GM18873 (cell line): ENCODE data around the gene STRN.
"Not testable (repeated sequence)": the region's sequence is repeated elsewhere in the genome, so short reads cannot be mapped to it uniquely, and the experiment has no call there.

Source experiments
- ATAC-seq: cut with Tn5 transposase; IDR thresholded peaks from one replicate; pipeline ENCODE4 v1.9.1; 2021; ENCODE audit warnings: mild to moderate bottlenecking, moderate library complexity, moderate number of reproducible peaks; ENCODE audit not compliant: unreplicated experiment, low FRiP score

The STRN gene

GRCh38 chr2:36857713-36858112 is 108.6 kb downstream of the STRN start:
- ATAC-seq = no peak

- ATAC-seq = no peak
These were observed 110.9 kb downstream of the STRN start for GRCh38 chr2:36855429-36855828.

DNA sequence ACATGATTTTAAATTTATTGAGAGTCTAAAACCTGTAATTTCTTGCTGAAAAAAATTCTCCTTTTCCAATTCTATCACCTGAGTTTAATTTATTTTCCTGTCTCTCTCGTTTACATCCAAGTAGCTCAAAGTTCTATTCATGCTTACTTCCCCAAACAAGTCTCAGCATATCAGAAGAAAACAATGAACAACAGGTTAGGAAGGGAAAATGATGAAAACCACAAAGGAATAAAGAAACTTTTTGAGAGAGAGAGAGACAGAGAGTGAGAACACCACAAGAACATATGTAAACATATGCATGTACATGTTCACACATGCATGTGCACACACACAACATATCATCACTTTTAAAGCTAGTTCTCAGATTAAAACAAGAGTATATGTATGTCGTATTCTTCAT is 112.1 kb downstream of the STRN start:
- ATAC-seq = no peak

GRCh38 chr2:36849265-36849664 is 117.1 kb downstream of the STRN start:
- ATAC-seq = no peak

DNA sequence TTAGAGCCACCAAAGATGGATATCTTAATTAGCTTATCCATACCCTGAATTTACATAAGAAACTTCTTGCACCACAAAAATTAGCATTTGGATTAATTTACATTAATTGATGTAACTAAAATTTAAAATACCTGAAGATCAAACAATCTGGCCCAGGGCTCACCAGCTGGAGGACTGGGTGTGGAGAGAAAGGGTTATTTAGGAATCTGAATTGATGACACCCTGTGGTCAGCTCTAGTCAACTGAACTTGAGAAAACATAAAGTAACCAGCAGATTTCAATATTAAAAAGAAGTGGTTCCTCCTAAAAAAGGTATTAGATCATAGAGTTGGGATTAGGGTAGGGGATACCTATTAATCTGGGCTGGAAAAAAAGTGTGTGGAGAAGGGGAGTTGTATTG is 122.5 kb downstream of the STRN start:
- no peak for ATAC-seq

GRCh38 chr2:36839976-36840617 is 126.2 kb downstream of the STRN start:
- ATAC-seq = no peak

GRCh38 chr2:36834731-36835524 is 131.4 kb downstream of the STRN start:
- ATAC-seq = no peak

DNA sequence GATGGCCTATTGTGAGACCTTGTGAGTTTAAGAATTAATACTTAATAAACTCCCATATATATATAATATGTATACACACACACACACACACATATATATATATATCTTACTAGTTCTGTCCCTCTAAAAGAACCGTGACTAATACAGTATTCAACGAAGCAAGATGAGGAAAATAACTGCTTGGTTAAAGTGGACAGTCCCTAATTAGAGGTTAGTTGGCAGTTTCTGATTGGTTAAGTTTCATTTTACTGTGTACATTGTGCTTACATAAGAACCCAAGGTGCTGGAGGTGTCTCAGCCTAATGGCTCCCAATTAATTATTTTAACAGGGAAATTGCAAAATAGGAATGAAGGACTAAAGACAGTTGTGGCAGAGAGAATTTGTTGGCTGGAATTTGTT is 132.1 kb downstream of the STRN start:
- ATAC-seq = no peak

DNA sequence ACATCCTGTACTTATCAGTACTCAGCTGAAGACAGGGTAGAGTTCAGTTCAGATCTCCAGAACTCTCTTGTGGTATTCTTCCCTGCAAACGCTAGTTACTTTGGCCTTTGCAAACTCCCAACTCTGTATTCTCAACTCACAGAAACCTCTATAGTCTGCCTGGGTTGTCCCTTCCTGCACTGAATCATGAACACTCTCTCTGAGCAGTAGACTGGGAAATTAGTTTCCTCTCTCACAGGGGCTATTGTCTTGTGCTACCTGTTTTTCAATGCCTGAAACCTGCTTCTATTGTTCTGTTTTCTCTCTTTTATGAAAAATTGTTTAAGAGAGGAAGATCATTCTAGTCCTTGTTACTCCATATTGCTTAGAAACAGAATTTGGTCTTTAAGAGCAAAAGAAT is 135.2 kb downstream of the STRN start:
- no peak for ATAC-seq

DNA sequence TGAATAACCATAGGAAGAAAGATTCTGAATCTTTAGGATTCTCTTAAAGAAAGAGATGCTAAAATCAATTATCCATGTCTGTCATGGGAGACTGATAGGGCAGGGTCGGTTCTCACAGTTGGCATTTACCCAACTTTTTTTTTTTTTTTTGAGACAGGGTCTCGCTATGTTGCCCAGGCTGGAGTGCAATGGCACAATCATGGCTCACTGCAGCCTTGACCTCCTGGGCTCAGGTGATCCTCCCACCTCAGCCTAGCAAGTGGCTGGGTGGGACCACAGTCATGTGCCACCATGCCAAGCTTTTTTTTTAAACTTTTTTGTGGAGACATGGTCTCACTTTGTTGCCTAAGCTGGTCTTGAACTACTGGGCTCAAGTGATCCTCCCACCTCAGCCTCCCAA is 141.7 kb downstream of the STRN start:
- not testable (repeated sequence) for ATAC-seq

- no peak for ATAC-seq
These were observed 142.1 kb downstream of the STRN start for GRCh38 chr2:36824273-36824672.

- ATAC-seq = no peak
These were observed 142.5 kb downstream of the STRN start for GRCh38 chr2:36823862-36824261.

- no peak for ATAC-seq
These were observed 145.3 kb downstream of the STRN start for GRCh38 chr2:36820942-36821605.

GRCh38 chr2:36819095-36819711 is 147.1 kb downstream of the STRN start:
- no peak for ATAC-seq

DNA sequence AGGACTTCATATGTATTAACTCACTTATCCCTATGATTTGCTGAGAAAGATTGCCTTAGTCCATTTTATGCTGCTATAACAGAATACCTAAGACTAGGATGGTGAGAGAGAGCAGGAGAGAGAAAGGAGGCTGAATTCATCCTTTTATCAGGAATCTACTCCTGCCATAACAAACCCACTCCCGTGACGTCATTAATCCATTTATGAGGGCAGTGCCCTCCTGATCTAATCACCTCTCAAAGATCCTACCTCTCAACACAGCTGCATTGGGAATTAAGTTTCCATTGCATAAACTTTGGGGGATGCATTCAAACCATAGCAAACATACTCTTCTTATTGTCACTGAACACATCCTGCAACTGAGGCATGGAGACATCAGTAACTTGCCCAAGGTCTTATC is 147.8 kb downstream of the STRN start:
- ATAC-seq = no peak

- no peak for ATAC-seq
These were observed 154.1 kb downstream of the STRN start for GRCh38 chr2:36812196-36812595.

DNA sequence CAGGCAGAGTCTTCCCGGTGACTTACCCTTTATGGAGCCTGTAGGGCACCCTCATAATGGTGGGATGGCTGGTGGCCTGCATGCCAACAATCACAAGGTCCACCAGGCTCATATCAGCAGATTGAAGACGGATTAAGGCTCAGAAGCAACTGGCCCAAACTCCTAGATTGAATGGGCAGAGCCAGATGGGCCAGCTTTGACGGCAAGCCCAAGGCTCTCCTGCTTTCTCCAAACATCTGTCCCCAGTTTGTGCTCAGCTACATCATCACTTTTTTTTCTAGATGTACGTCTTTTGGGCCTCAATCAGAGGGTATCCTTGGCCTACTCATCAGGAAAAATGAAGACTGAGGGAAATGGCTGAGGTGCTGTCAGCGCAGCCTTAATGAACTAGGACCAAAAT is 155.3 kb downstream of the STRN start:
- no peak for ATAC-seq

DNA sequence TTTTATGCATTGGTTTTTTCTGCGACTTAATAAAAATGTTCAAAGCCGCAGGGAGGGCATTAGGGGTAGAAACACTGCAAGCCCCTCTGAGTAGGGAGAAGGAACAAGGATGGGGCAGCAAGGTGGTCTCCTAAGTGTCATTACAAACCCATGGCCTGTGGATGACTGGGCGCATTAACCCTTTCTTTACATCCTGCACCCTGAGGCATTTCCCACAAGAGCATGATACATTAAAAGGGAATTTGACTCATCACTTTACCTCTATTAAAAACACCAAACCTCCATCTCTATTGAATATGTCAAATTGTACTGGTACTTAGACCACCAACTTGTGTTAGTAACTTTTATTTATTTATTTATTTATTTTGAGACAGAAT is 157.3 kb downstream of the STRN start:
- ATAC-seq = no peak

- ATAC-seq = no peak
These were observed 157.8 kb downstream of the STRN start for GRCh38 chr2:36808386-36809068.

- no peak for ATAC-seq
These were observed 159.0 kb downstream of the STRN start for GRCh38 chr2:36807223-36807886.
